ENCODE data around the gene HOXD11.

The HOXD11 gene

GRCh38 chr2:176093145-176093897, 13.8 kb upstream of the HOXD11 start:
- no peak for DNase-seq (ENCODE audit: low spot score)

- no peak for DNase-seq (ENCODE audit: low spot score)
Measured at GRCh38 chr2:176093898-176094249, 13.2 kb upstream of the HOXD11 start.

- DNase-seq (ENCODE audit: low spot score) = no peak
Measured at GRCh38 chr2:176094349-176094748, 12.7 kb upstream of the HOXD11 start.

GRCh38 chr2:176095421-176095820, 11.7 kb upstream of the HOXD11 start:
- DNase-seq (ENCODE audit: low spot score) = no peak

- no peak for DNase-seq (ENCODE audit: low spot score)
Measured at GRCh38 chr2:176096243-176096985, 10.7 kb upstream of the HOXD11 start.

GRCh38 chr2:176096986-176097819, 9.9 kb upstream of the HOXD11 start:
- DNase-seq (ENCODE audit: low spot score) = peak; percentile 38

- no peak for DNase-seq (ENCODE audit: low spot score)
Measured at GRCh38 chr2:176097820-176098365, 9.2 kb upstream of the HOXD11 start.

GRCh38 chr2:176098366-176099158, 8.5 kb upstream of the HOXD11 start:
- DNase-seq (ENCODE audit: low spot score) = no peak

GRCh38 chr2:176099159-176099727, 7.8 kb upstream of the HOXD11 start:
- DNase-seq (ENCODE audit: low spot score) = no peak

GRCh38 chr2:176099728-176100546, 7.1 kb upstream of the HOXD11 start, which contains the start of gene HOXD12:
Gene HOXD12, plus strand, starts transcription at chr2:176099795. Its CDS starts 7 bp downstream, at chr2:176099802.
- no peak for DNase-seq (ENCODE audit: low spot score)

- no peak for DNase-seq (ENCODE audit: low spot score)
Measured at GRCh38 chr2:176100547-176101140, 6.4 kb upstream of the HOXD11 start.

GRCh38 chr2:176101216-176101830, 5.8 kb upstream of the HOXD11 start:
- DNase-seq (ENCODE audit: low spot score) = no peak

GRCh38 chr2:176101842-176102241, 5.2 kb upstream of the HOXD11 start:
- DNase-seq (ENCODE audit: low spot score) = no peak

- no peak for DNase-seq (ENCODE audit: low spot score)
Measured at GRCh38 chr2:176102309-176102866, 4.7 kb upstream of the HOXD11 start.

GRCh38 chr2:176103194-176103593, 3.9 kb upstream of the HOXD11 start:
- no peak for DNase-seq (ENCODE audit: low spot score)

GRCh38 chr2:176103742-176104315, 3.3 kb upstream of the HOXD11 start:
- no peak for DNase-seq (ENCODE audit: low spot score)

GRCh38 chr2:176104316-176105077, 2.6 kb upstream of the HOXD11 start:
- DNase-seq (ENCODE audit: low spot score) = no peak
